SK-N-MC (cell line): ENCODE data around the gene ZNF496.
"Not testable (repeated sequence)": the region's sequence is repeated elsewhere in the genome, so short reads cannot be mapped to it uniquely, and the experiment has no call there.

Experiments used
- DNase-seq: peaks from one replicate; pipeline ENCODE4 v3.0.0-alpha.2; 2011; ENCODE audit warnings: low read depth, low spot score
- H3K27ac ChIP-seq: fragments of 200-600 bp; sonication (generic); 2 replicates; pipeline ENCODE4 v1.5.1; 2016; ENCODE audit warnings: mixed run types
- H3K36me3 ChIP-seq: fragments of 200-600 bp; sonication (generic); 2 replicates; pipeline ENCODE4 v1.6.1; 2017; ENCODE audit warnings: antibody characterized with exemption, low read length, mixed read lengths; ENCODE audit not compliant: insufficient read depth
- H3K4me3 ChIP-seq: fragments of 200-600 bp; sonication (generic); 2 replicates; pipeline ENCODE4 v1.5.1; 2016
- H3K9ac ChIP-seq: fragments of 200-600 bp; sonication (generic); 2 replicates; pipeline ENCODE4 v1.8.0; 2017; ENCODE audit warnings: mixed run types, mixed read lengths; ENCODE audit not compliant: insufficient read length
- H3K9me3 ChIP-seq: fragments of 200-600 bp; sonication (generic); 2 replicates; pipeline ENCODE4 v1.6.1; 2017; ENCODE audit warnings: low read depth, mild to moderate bottlenecking, antibody characterized with exemption, low read length, moderate library complexity, mixed read lengths
- EZH2 ChIP-seq: fragments of 200-600 bp; sonication (generic); IDR thresholded peaks from one replicate; pipeline ENCODE4 v1.6.1; 2017; ENCODE audit warnings: antibody characterized with exemption
- FOXP2 ChIP-seq: optimal IDR thresholded peaks from 2 replicates; pipeline ENCODE3; 2011; ENCODE audit warnings: mild to moderate bottlenecking, moderate library complexity; ENCODE audit not compliant: insufficient read depth; ENCODE audit errors: extremely low read length, control extremely low read depth
- POLR2AphosphoS5 ChIP-seq: IDR thresholded peaks from 2 replicates; pipeline ENCODE4 v1.6.1; 2012; ENCODE audit warnings: mild to moderate bottlenecking, low read depth, low read length, borderline replicate concordance

Gene ZNF496

GRCh38 chr1:247294282-247294681 is 37.4 kb downstream of the ZNF496 start:
- Histone ChIP-seq H3K9ac (no peak overlapping the region), H3K4me3 (no peak overlapping the region), H3K27ac (no peak overlapping the region), H3K36me3 (no peaks in the 10 kb centered on the region), H3K9me3 (no peaks in the 10 kb centered on the region)
- no peak for DNase-seq
- TF ChIP-seq POLR2AphosphoS5 (no peak), EZH2 (no peak), FOXP2 (no peak)

- no peak for DNase-seq
- Histone ChIP-seq H3K36me3 (no peaks in the 10 kb centered on the region), H3K9ac (no peak overlapping the region), H3K27ac (no peak overlapping the region), H3K4me3 (no peak overlapping the region), H3K9me3 (no peaks in the 10 kb centered on the region)
- TF ChIP-seq EZH2 (no peak), FOXP2 (no peak), POLR2AphosphoS5 (no peak)
These were observed 38.6 kb downstream of the ZNF496 start for GRCh38 chr1:247293047-247293446.

GRCh38 chr1:247291833-247292561 is 39.7 kb downstream of the ZNF496 start:
- H3K9me3 ChIP-seq, result no peaks in the 10 kb centered on the region
- H3K4me3 ChIP-seq, result no peak overlapping the region
- no peak overlapping the region for H3K9ac ChIP-seq
- H3K27ac ChIP-seq, result no peak overlapping the region
- no peaks in the 10 kb centered on the region for H3K36me3 ChIP-seq
- no peak for DNase-seq
- TF ChIP-seq POLR2AphosphoS5, result no peak
- no peak for TF ChIP-seq EZH2
- TF ChIP-seq FOXP2, result no peak

- Histone ChIP-seq H3K36me3 (no peaks in the 10 kb centered on the region), H3K9me3 (no peaks in the 10 kb centered on the region), H3K9ac (no peak overlapping the region), H3K4me3 (no peak overlapping the region), H3K27ac (no peak overlapping the region)
- DNase-seq, result no peak
- no peak for TF ChIP-seq EZH2
- no peak for TF ChIP-seq POLR2AphosphoS5
These were observed 40.5 kb downstream of the ZNF496 start for GRCh38 chr1:247291161-247291560.

- H3K36me3 ChIP-seq, result no peaks in the 10 kb centered on the region
- no peak for DNase-seq
- no peak overlapping the region for H3K4me3 ChIP-seq
- H3K9ac ChIP-seq, result no peak overlapping the region
- H3K27ac ChIP-seq, result no peak overlapping the region
- no peaks in the 10 kb centered on the region for H3K9me3 ChIP-seq
- no peak for TF ChIP-seq EZH2
- TF ChIP-seq POLR2AphosphoS5, result no peak
- no peak for TF ChIP-seq FOXP2
These were observed 41.1 kb downstream of the ZNF496 start for GRCh38 chr1:247290576-247290975.

- H3K9me3 ChIP-seq, H3K27ac ChIP-seq, H3K9ac ChIP-seq, H3K4me3 ChIP-seq, DNase-seq, H3K36me3 ChIP-seq: not testable (repeated sequence)
These were observed 42.3 kb downstream of the ZNF496 start for GRCh38 chr1:247289274-247289892.

- Histone ChIP-seq H3K9me3 (no peaks in the 10 kb centered on the region), H3K27ac (no peak overlapping the region), H3K36me3 (no peaks in the 10 kb centered on the region), H3K9ac (no peak overlapping the region), H3K4me3 (no peak overlapping the region)
- DNase-seq, result no peak
- no peak for TF ChIP-seq EZH2
- TF ChIP-seq FOXP2, result no peak
- TF ChIP-seq POLR2AphosphoS5, result no peak
These were observed 43.3 kb downstream of the ZNF496 start for GRCh38 chr1:247288341-247288740.

GRCh38 chr1:247287460-247287859 is 44.2 kb downstream of the ZNF496 start:
- Histone ChIP-seq H3K27ac (no peak overlapping the region), H3K4me3 (no peak overlapping the region), H3K36me3 (no peaks in the 10 kb centered on the region), H3K9me3 (no peaks in the 10 kb centered on the region), H3K9ac (no peak overlapping the region)
- DNase-seq, result no peak
- TF ChIP-seq FOXP2 (no peak), POLR2AphosphoS5 (no peak), EZH2 (no peak)

- no peaks in the 10 kb centered on the region for H3K36me3 ChIP-seq
- H3K4me3 ChIP-seq, result no peak overlapping the region
- no peak for TF ChIP-seq POLR2AphosphoS5
- no peak for TF ChIP-seq FOXP2
- no peak for TF ChIP-seq EZH2
- no peak overlapping the region for H3K9ac ChIP-seq
- H3K27ac ChIP-seq, result no peak overlapping the region
- H3K9me3 ChIP-seq, result no peaks in the 10 kb centered on the region
- no peak for DNase-seq
These were observed 45.5 kb downstream of the ZNF496 start for GRCh38 chr1:247286134-247286670.
